Cardiac fibroblast (primary cell): ENCODE data around the gene EIF4EBP3.
"Not testable (repeated sequence)": the region's sequence is repeated elsewhere in the genome, so short reads cannot be mapped to it uniquely, and the experiment has no call there.

Experiments
- DNase-seq, 2 donors: peaks; one replicate each; pipeline versions ENCODE4 v3.0.0 to v3.0.0-alpha.2; 2010; ENCODE audit warnings: low read depth in 2 of 2
- H3K4me3 ChIP-seq, 2 donors: replicated peaks in 1 of 2; 1 replicate in 1 of 2; 2 replicates in 1 of 2; pipeline ENCODE4 v1.5.1; 2011; ENCODE audit warnings: low read depth in 2 of 2, low read length in 2 of 2, mild to moderate bottlenecking in 2 of 2, moderate library complexity in 1 of 2
- CTCF ChIP-seq: IDR thresholded peaks from one replicate; pipeline ENCODE4 v1.5.1; 2011; ENCODE audit warnings: low read depth, mild to moderate bottlenecking, low read length, inconsistent platforms

Gene EIF4EBP3

GRCh38 chr5:140588311-140589070 is 41.0 kb downstream of the EIF4EBP3 start:
- peak; percentile 58 to 60 for DNase-seq
- H3K4me3 ChIP-seq = no peak overlapping the region
- TF ChIP-seq CTCF = no peak

- no peak for TF ChIP-seq CTCF
- DNase-seq = no peak
- H3K4me3 ChIP-seq = no peak overlapping the region
These were observed 43.4 kb downstream of the EIF4EBP3 start for GRCh38 chr5:140590861-140591260.

- no peak overlapping the region for H3K4me3 ChIP-seq
- TF ChIP-seq CTCF = no peak
- DNase-seq = peak; percentile 53 to 73
These were observed 44.4 kb downstream of the EIF4EBP3 start for GRCh38 chr5:140591747-140592372.

GRCh38 chr5:140593070-140593469 is 45.6 kb downstream of the EIF4EBP3 start:
- not testable (repeated sequence) for H3K4me3 ChIP-seq, DNase-seq

GRCh38 chr5:140594169-140594568 is 46.7 kb downstream of the EIF4EBP3 start:
- DNase-seq = no peak
- H3K4me3 ChIP-seq = no peak overlapping the region
- TF ChIP-seq CTCF = no peak

- no peak for TF ChIP-seq CTCF
- H3K4me3 ChIP-seq = no peak overlapping the region
- DNase-seq = peak in 1 of 2 donors; percentile 42
These were observed 48.3 kb downstream of the EIF4EBP3 start for GRCh38 chr5:140595538-140596300.

- no peak for TF ChIP-seq CTCF
- peak; percentile 38 to 76 for DNase-seq
- H3K4me3 ChIP-seq = no peak overlapping the region
These were observed 48.9 kb downstream of the EIF4EBP3 start for GRCh38 chr5:140596321-140596741.
